ENCODE results near the gene METTL16. TPM values are rescaled to one million over a fixed set of nuclear protein-coding genes. Genes with fewer than 3 reads are reported as not detected.
A peak's percentile ranks its signal among the peaks of the same experiment; 100 is the strongest.
"Not testable (repeated sequence)": the region's sequence is repeated elsewhere in the genome, so short reads cannot be mapped to it uniquely, and the experiment has no call there.

Gene METTL16
- polyA plus RNA-seq (2012; ENCODE audit: missing spikeins): 20.6 TPM

- peak; percentile 96 for FAIRE-seq
- TF ChIP-seq POLR2A (IDR thresholded peaks at IDR 0.05; ENCODE audit: low read depth, low read length) (peak; percentile 90), TAF1 (IDR thresholded peaks at IDR 0.05; ENCODE audit: borderline replicate concordance, low read depth, low read length) (peak; percentile 79), POLR2AphosphoS5 (IDR thresholded peaks at IDR 0.05; ENCODE audit: low read depth, low read length) (peak; percentile 90)
Observed at GRCh38 chr17:2511462-2512369, at the start of gene METTL16. Gene METTL16 (minus strand): TSS chr17:2511888. CDS start chr17:2502331, 9,557 bp downstream.

GRCh38 chr17:2560658-2561057 lies 49.0 kb upstream of the METTL16 start:
- no peak for DNase-seq (ENCODE audit: insufficient read length)
- no peak for FAIRE-seq
- TF ChIP-seq TAF1 (IDR thresholded peaks at IDR 0.05; ENCODE audit: borderline replicate concordance, low read depth, low read length): no peak
- TF ChIP-seq POLR2AphosphoS5 (IDR thresholded peaks at IDR 0.05; ENCODE audit: low read depth, low read length): no peak
- TF ChIP-seq POLR2A (IDR thresholded peaks at IDR 0.05; ENCODE audit: low read depth, low read length): no peak

More at GRCh38 chr17:2511462-2512369, at the start of gene METTL16:
- DNase-seq (ENCODE audit: insufficient read length): peak; percentile 89

GRCh38 chr17:2551928-2552327 lies 40.2 kb upstream of the METTL16 start:
- TF ChIP-seq POLR2AphosphoS5 (IDR thresholded peaks at IDR 0.05; ENCODE audit: low read depth, low read length): no peak
- TF ChIP-seq TAF1 (IDR thresholded peaks at IDR 0.05; ENCODE audit: borderline replicate concordance, low read depth, low read length): no peak
- TF ChIP-seq POLR2A (IDR thresholded peaks at IDR 0.05; ENCODE audit: low read depth, low read length): no peak
- no peak for FAIRE-seq
- no peak for DNase-seq (ENCODE audit: insufficient read length)

GRCh38 chr17:2551493-2551892 lies 39.8 kb upstream of the METTL16 start:
- FAIRE-seq: no peak
- DNase-seq (ENCODE audit: insufficient read length): no peak
- no peak for TF ChIP-seq POLR2A (IDR thresholded peaks at IDR 0.05; ENCODE audit: low read depth, low read length)
- TF ChIP-seq TAF1 (IDR thresholded peaks at IDR 0.05; ENCODE audit: borderline replicate concordance, low read depth, low read length): no peak
- TF ChIP-seq POLR2AphosphoS5 (IDR thresholded peaks at IDR 0.05; ENCODE audit: low read depth, low read length): no peak

- no peak for FAIRE-seq
- no peak for DNase-seq (ENCODE audit: insufficient read length)
- TF ChIP-seq POLR2AphosphoS5 (IDR thresholded peaks at IDR 0.05; ENCODE audit: low read depth, low read length): no peak
Observed at GRCh38 chr17:2549392-2550211, 37.9 kb upstream of the METTL16 start.

- not testable (repeated sequence) for DNase-seq (ENCODE audit: insufficient read length); FAIRE-seq
Observed at GRCh38 chr17:2548026-2548425, 36.3 kb upstream of the METTL16 start.

GRCh38 chr17:2547176-2547575 lies 35.5 kb upstream of the METTL16 start:
- TF ChIP-seq TAF1 (IDR thresholded peaks at IDR 0.05; ENCODE audit: borderline replicate concordance, low read depth, low read length): no peak
- no peak for TF ChIP-seq POLR2A (IDR thresholded peaks at IDR 0.05; ENCODE audit: low read depth, low read length)
- no peak for TF ChIP-seq POLR2AphosphoS5 (IDR thresholded peaks at IDR 0.05; ENCODE audit: low read depth, low read length)
- no peak for FAIRE-seq
- no peak for DNase-seq (ENCODE audit: insufficient read length)

- FAIRE-seq (no peak), DNase-seq (ENCODE audit: insufficient read length) (no peak)
- no peak for TF ChIP-seq POLR2A (IDR thresholded peaks at IDR 0.05; ENCODE audit: low read depth, low read length)
- TF ChIP-seq TAF1 (IDR thresholded peaks at IDR 0.05; ENCODE audit: borderline replicate concordance, low read depth, low read length): no peak
- no peak for TF ChIP-seq POLR2AphosphoS5 (IDR thresholded peaks at IDR 0.05; ENCODE audit: low read depth, low read length)
Observed at GRCh38 chr17:2545393-2545792, 33.7 kb upstream of the METTL16 start.

GRCh38 chr17:2542456-2542855 lies 30.8 kb upstream of the METTL16 start:
- TF ChIP-seq TAF1 (IDR thresholded peaks at IDR 0.05; ENCODE audit: borderline replicate concordance, low read depth, low read length) (no peak), POLR2AphosphoS5 (IDR thresholded peaks at IDR 0.05; ENCODE audit: low read depth, low read length) (no peak), POLR2A (IDR thresholded peaks at IDR 0.05; ENCODE audit: low read depth, low read length) (no peak)
- DNase-seq (ENCODE audit: insufficient read length) (no peak), FAIRE-seq (no peak)

- TF ChIP-seq POLR2AphosphoS5 (IDR thresholded peaks at IDR 0.05; ENCODE audit: low read depth, low read length) (no peak), POLR2A (IDR thresholded peaks at IDR 0.05; ENCODE audit: low read depth, low read length) (no peak), TAF1 (IDR thresholded peaks at IDR 0.05; ENCODE audit: borderline replicate concordance, low read depth, low read length) (no peak)
- FAIRE-seq: no peak
- DNase-seq (ENCODE audit: insufficient read length): no peak
Observed at GRCh38 chr17:2542056-2542455, 30.4 kb upstream of the METTL16 start.

- DNase-seq (ENCODE audit: insufficient read length); FAIRE-seq: not testable (repeated sequence)
Observed at GRCh38 chr17:2537579-2537978, 25.9 kb upstream of the METTL16 start.

GRCh38 chr17:2532146-2532720 lies 20.5 kb upstream of the METTL16 start:
- FAIRE-seq (no peak), DNase-seq (ENCODE audit: insufficient read length) (no peak)

GRCh38 chr17:2531243-2531954 lies 19.7 kb upstream of the METTL16 start:
- not testable (repeated sequence) for FAIRE-seq; DNase-seq (ENCODE audit: insufficient read length)

More at GRCh38 chr17:2532146-2532720, 20.5 kb upstream of the METTL16 start:
- no peak for TF ChIP-seq POLR2AphosphoS5 (IDR thresholded peaks at IDR 0.05; ENCODE audit: low read depth, low read length)
- TF ChIP-seq TAF1 (IDR thresholded peaks at IDR 0.05; ENCODE audit: borderline replicate concordance, low read depth, low read length): no peak
- TF ChIP-seq POLR2A (IDR thresholded peaks at IDR 0.05; ENCODE audit: low read depth, low read length): no peak

GRCh38 chr17:2521775-2522410 lies 10.2 kb upstream of the METTL16 start:
- FAIRE-seq; DNase-seq (ENCODE audit: insufficient read length): not testable (repeated sequence)

All from GM12892 (cell line).